ENCODE measurements around the gene PDLIM7.

Gene PDLIM7

DNA sequence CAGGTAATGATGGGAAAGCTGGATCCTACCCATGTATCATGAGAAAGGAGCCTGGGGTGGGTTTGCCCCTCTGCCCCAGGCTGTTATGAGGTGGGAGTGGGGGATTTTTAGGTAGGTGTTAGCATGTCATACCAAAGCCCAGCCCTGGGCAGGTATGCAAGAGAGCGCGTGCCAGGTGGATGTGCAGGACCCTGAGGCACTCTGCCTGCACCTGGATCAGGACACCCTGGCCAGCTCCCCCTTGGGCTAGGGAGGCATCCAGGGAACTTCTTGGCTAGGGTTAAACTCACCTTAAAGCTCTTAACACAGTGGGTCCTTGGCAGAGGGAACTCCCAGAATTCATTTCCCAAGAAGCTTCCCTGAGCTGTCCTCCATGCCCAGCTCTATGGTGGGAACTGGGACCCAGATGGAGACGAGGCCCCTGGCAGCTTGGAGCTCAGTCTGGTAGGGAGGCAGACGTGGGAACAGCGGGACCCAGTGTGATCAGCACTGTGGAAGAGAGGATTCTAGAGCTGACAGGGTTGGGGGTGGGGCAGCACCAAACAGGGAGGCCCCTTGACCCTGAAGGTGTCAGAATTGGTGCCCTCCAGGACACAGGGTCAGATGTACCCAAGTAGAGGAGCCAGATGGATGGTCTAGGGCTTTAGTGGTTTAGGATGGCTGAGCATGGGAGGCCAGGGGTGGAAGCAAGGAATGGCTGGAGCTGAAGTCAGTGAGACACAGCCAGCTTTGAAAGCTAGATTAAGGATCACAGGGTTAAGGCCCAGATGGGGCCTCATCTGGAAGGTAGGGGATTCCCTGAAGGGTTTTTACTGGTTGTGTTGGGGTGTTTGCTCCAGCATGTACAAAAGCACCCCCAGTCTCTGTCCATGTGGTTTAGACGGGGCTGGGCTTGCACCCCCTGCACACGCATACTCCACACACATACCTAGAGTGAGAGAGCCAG, 53.0 kb downstream of the PDLIM7 start:
- TF ChIP-seq POLR2AphosphoS5 (IDR thresholded peaks at IDR 0.05; ENCODE audit: low read depth, low read length) = peak; percentile 16; the same call in 1 of the 2 replicates
- TF ChIP-seq, protein P1, sequence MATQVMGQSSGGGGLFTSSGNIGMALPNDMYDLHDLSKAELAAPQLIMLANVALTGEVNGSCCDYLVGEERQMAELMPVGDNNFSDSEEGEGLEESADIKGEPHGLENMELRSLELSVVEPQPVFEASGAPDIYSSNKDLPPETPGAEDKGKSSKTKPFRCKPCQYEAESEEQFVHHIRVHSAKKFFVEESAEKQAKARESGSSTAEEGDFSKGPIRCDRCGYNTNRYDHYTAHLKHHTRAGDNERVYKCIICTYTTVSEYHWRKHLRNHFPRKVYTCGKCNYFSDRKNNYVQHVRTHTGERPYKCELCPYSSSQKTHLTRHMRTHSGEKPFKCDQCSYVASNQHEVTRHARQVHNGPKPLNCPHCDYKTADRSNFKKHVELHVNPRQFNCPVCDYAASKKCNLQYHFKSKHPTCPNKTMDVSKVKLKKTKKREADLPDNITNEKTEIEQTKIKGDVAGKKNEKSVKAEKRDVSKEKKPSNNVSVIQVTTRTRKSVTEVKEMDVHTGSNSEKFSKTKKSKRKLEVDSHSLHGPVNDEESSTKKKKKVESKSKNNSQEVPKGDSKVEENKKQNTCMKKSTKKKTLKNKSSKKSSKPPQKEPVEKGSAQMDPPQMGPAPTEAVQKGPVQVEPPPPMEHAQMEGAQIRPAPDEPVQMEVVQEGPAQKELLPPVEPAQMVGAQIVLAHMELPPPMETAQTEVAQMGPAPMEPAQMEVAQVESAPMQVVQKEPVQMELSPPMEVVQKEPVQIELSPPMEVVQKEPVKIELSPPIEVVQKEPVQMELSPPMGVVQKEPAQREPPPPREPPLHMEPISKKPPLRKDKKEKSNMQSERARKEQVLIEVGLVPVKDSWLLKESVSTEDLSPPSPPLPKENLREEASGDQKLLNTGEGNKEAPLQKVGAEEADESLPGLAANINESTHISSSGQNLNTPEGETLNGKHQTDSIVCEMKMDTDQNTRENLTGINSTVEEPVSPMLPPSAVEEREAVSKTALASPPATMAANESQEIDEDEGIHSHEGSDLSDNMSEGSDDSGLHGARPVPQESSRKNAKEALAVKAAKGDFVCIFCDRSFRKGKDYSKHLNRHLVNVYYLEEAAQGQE (IDR thresholded peaks at IDR 0.05; ENCODE audit: insufficient read depth in 1 of 2, low read depth in 2 of 2, low read length in 2 of 2) = no peak

DNA sequence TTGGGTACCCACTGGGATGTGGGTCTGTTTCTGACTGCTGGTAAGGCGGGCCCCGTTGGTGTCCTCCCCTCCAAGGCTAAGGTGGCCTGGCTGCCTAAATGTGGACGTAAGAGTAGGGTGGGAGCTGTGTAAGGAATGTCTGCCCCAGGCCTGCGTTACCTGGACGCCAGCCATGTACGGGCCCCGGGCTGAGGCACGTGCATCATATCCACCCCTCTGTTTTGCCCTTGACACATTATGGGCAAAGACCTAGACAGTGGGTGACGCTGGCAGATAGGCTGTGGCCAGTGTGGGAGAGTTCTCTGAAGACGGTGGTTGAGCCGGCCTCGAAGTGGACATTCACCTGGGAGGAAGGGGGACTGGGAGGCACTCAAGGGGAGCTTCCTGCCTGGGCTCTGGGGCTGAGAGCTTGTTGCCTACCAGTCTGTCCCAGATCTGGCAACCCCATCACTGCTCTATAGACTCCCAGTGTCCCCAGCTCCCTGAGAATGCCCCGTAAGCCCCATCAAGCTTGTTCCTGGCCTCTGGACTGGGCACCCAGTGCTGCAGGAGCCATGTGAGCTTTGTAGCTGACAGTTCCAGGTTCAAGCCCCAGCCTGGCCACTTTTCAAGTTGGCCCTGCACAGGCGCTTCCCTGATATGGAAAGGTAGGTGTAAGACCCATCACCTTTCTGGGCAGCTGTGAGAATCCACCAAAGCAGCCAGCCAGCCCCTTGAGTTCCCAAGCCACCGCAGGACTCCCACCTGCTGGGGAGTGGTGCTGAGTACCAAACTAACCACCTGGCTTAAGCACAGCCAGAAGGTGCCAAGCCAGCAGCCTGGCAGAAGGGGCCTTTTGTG, 54.0 kb downstream of the PDLIM7 start:
- TF ChIP-seq POLR2AphosphoS5 (IDR thresholded peaks at IDR 0.05; ENCODE audit: low read depth, low read length) (no peak; the same call in 1 of the 2 replicates), FOXP2 (optimal IDR thresholded peaks at IDR 0.05; ENCODE audit: borderline replicate concordance, extremely low read depth, extremely low read length, insufficient read depth) (no peak), TAF1 (IDR thresholded peaks at IDR 0.05; ENCODE audit: borderline replicate concordance, insufficient read depth, low read length) (no peak), SIN3A (IDR thresholded peaks at IDR 0.05; ENCODE audit: borderline replicate concordance, insufficient read depth, low read length) (no peak)
- TF ChIP-seq, protein P1 (IDR thresholded peaks at IDR 0.05; ENCODE audit: insufficient read depth in 1 of 2, low read depth in 2 of 2, low read length in 2 of 2) = no peak

DNA sequence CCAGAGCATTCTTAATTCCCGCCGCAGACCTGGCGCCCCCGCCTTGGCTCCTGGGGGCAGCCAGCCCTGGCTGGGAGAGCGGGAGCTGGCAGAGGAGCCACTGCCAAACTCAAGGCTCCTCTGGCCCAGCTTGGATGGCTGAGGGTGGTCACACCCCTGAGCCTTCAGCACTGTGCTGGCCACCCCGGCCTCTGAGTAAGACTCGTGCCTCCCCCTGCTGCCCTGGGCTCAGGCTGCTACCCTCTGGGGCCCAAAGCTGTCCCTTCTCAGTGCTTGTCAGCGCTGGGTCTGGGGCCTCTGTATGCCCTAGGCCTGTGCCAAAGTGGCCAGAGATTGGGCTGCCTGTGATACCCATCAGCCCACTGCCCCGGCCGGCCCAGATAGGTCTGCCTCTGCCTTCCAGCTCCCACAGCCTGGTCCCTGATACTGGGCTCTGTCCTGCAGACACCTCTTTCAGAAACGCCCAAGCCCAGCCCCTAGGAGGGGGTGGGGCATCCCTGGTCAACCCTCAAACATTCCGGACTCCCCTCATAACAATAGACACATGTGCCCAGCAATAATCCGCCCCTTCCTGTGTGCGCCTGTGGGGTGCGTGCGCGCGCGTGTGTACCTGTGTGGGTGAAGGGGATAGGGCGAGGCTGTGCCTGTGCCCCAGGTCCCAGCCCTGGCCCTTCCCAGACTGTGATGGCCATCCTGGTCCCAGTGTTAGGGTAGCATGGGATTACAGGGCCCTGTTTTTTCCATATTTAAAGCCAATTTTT, 55.2 kb downstream of the PDLIM7 start:
- TF ChIP-seq POLR2AphosphoS5 (IDR thresholded peaks at IDR 0.05; ENCODE audit: low read depth, low read length) (no peak), SIN3A (IDR thresholded peaks at IDR 0.05; ENCODE audit: borderline replicate concordance, insufficient read depth, low read length) (no peak), FOXP2 (optimal IDR thresholded peaks at IDR 0.05; ENCODE audit: borderline replicate concordance, extremely low read depth, extremely low read length, insufficient read depth) (no peak), TAF1 (IDR thresholded peaks at IDR 0.05; ENCODE audit: borderline replicate concordance, insufficient read depth, low read length) (no peak)
- TF ChIP-seq, protein P1 (IDR thresholded peaks at IDR 0.05; ENCODE audit: insufficient read depth in 1 of 2, low read depth in 2 of 2, low read length in 2 of 2) = no peak

DNA sequence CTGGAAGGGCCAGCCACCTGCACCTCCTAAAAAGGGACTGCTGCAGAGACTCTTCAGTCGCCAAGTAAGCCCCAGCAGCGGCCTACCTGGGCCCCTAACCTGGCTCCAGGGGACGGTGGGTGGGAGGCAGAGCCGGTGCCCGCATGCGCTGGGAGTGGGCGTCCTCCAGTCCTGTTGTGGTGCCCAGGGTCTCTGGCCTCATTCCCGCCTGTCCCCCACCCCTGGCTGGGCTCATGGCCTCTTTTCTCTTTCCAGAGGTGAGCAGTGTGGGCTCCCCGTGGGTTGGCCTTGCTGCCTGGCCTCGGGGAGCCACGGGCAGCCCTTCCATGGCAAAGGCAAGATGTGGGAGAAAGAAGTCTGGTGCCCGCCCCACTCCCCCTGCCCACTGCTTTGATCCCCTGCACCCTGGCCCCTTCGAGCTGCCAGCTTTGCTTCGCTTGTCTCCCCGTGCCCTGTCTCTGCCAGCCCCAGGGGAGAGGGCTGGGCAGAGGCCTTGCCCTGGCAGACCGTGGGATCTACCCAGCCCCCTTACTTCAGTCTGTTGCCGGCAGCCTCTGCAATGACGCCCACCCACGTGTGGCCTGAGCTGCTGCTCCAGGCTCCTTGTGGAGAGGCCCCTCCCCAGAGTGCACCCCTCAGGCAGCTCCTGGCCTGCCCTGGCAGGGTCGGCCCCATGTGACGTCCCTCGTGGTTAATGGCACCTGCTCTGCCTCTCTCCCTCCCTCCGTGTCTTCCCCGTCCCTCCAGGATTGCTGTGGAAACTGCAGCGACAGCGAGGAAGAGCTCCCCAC, 56.2 kb downstream of the PDLIM7 start:
- TF ChIP-seq TAF1 (IDR thresholded peaks at IDR 0.05; ENCODE audit: borderline replicate concordance, insufficient read depth, low read length) (no peak), POLR2AphosphoS5 (IDR thresholded peaks at IDR 0.05; ENCODE audit: low read depth, low read length) (no peak), SIN3A (IDR thresholded peaks at IDR 0.05; ENCODE audit: borderline replicate concordance, insufficient read depth, low read length) (no peak), FOXP2 (optimal IDR thresholded peaks at IDR 0.05; ENCODE audit: borderline replicate concordance, extremely low read depth, extremely low read length, insufficient read depth) (no peak)
- TF ChIP-seq, protein P1 (IDR thresholded peaks at IDR 0.05; ENCODE audit: insufficient read depth in 1 of 2, low read depth in 2 of 2, low read length in 2 of 2) = no peak

Measured in PFSK-1 (cell line).